DMS53 treated with DMSO at 0.1 percent for 48 hours (cell line): ENCODE data around the gene PDGFRA.

Source experiments
- DNase-seq: peaks from one replicate; lab custom pipeline; 2025; ENCODE audit not compliant: unreplicated experiment; lab: John Stamatoyannopoulos, UW

Gene PDGFRA

DNA sequence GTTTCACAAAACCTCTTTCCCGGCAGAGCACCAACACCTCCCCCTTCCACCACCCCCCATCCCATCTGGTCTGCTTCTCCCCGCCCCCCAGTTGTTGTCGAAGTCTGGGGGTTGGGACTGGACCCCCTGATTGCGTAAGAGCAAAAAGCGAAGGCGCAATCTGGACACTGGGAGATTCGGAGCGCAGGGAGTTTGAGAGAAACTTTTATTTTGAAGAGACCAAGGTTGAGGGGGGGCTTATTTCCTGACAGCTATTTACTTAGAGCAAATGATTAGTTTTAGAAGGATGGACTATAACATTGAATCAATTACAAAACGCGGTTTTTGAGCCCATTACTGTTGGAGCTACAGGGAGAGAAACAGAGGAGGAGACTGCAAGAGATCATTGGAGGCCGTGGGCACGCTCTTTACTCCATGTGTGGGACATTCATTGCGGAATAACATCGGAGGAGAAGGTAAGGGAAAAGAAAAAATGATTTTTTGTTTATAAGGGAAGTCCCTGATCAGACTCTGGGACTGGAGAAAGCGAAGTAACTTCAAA is at the start of gene PDGFRA:
Gene PDGFRA (plus strand): TSS at position 333 of the 541 bp plus-strand sequence. CDS start 29,476 bp downstream, outside the sequence.
- no peak for DNase-seq

DNA sequence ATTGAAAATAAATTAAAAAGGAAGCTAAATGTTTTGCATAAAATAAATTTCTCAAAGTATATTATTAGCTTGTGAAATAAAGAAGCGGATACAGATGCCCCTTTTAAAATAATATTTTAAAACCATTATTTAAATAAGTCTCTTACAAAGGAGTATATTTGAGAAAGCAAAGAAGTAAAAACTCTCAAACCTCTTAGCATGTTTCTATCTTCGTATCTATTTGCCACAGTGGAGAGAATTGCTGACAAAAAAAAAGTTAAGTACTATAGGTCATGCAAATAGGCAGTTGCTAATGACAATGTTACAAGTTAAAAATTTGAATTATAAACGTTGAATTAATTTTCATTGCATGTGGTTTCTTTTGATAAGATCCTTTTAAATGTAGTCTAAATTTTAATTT is 44.5 kb upstream of the PDGFRA start:
- DNase-seq = no peak

DNA sequence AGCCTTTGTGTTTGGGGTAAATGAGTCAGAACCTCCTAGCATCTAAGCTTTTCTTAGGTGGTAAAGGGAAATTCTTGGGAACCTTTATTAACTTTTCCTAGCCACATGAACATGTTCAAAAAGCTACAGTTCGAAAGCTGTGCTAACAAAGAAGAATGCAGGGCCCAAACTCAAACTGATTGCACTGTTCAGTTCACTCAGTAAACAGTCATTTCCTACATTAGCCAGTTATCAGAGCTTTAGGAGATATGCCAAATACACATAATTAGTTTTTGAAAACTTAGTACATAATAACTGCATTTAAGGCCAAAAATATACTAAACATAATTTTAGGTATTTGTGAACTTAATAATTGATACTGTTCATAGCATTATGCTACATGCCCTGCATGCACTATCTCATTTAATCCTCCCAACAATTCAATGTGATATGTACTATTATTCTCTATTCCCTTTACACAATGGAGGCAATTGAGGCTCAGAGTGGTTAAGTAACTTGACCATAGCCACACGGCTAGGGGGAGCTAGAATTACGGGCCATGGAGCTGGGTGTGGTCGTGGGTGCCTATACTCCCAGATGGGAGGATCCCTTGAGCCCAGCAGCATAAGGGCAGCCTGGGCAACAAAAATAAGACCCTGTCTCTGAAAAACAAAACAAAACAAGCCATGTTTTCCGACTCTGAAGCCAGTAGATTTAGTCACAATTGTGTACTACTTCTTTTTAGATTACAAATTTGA is 43.9 kb upstream of the PDGFRA start:
- no peak for DNase-seq

DNA sequence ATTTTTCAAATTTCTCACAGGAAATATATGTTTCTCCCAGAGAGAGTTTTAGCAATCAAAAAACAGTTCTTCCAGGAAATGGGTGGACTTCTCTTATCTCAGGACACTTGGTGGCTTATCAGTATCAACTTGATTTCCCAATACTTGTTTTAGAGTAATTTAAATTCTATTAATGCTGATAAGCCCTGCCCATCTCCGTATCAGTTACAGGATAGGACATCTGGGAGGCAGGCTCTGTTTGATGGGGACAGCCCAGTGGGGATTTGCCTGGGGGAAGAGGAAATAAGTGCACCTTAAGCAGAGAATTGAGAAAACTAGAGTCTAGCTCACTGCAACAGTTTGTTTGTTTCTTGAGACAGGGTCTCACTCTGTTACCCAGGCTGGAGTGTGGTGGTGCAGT is 43.2 kb upstream of the PDGFRA start:
- DNase-seq = no peak

DNA sequence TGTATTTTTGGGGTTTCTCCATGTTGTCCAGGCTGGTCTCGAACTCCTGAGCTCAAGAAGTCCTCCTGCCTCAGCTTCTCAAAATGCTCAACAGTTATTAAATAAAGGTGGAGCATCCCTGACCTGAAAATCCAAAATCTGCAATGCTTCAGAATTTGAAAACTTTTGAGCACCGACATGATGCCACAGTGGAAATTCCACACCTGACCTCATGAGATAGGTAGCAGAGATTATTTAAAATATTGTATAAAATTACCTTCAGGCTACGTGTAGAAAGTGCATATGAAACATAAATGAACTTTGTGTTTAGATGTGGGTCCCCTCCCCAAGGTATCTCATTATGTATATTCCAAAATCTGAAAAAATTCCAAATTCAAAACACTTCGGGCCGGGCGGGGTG is 42.7 kb upstream of the PDGFRA start:
- DNase-seq = no peak

DNA sequence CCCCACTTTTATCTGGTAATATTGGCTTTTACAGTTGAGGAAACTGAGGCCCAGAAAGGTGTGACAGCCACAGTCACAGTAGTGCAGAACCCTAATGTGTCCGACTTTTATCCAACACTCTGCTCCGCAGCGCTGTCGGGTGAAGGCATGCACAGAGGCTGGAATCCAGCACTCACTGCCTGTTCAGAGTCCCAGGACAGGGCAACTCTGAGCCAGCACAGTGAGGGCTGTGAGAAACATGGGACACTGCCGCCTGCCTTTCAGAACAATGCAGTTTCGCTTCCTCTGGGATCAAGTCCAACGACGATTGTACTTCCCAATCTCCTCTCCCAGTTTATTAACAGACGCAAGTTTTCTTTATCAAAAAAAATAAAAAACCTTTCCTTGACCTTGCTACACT is 41.9 kb upstream of the PDGFRA start:
- DNase-seq = no peak

DNA sequence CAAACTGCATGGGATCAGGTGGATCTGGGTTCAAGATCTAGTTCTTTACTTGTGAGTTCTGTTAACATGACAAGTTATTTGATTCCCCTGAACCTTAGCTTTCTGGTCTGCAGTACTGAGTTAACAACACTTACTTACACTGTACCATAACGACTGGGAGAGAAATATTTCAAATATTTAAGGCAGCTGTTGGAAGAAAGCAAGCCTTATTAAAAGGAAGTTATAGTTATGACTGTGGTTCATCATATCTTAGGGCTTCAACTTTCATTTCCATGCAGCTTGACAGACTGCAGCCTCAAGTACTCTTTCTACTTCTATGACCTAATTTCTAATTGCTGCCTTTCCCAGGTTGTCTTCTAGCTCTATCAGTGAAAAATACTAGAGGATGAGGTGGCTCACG is 40.0 kb upstream of the PDGFRA start:
- no peak for DNase-seq

DNA sequence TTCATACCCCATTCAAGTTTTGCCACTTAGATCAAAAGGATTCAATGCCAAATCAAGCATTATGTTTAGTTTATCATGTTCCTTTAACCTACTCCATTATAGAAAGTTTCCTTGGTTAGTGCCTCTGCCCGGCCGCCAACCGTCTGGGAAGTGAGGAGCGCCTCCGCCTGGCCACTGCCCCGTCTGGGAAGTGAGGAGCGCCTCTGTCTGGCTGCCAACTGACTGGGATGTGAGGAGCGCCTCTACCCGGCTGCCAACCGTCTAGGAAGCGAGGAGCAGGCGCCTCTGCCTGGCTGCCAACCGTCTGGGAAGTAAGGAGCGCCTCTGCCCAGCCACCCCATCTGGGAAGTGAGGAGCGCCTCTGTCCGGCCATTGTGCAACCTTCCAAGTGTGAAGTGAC is 36.3 kb upstream of the PDGFRA start:
- DNase-seq = no peak

DNA sequence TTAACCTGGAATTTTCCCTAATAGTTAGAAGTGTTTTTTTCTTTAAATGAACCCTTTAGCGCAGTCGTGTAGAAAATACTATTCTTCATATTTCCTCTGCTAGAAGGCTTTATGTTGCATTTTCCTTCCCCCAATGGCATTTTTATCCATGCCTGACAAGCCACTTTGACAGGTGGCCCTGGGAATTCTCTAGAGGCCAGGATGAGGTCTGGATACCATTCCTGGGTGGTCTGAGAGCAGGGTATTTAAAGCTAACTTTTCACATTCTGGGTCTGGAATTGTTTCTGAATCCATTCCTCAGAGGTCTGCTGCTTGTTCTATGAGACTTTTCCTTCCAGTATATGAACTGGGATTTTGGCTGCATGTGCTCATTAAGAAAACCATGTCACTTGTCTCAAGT is 31.2 kb upstream of the PDGFRA start:
- DNase-seq = no peak

DNA sequence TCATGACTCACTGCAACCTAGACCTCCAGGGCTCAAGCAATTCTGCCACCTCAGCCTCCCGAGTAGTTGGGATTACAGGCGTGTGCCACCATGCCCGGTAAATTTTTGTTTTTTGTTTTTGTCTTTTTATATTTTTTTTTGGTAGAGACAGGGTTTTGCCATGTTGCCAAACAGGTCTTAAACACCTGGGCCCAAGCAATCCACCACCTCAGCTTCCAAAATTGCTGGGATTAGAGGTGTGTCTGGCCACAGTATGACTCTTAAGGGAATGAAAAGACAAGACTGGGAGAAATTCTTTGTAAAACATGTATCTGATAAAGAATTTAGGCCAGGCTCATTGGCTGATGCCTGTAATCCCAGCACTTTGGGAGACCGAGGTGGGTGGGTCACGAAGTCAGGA is 29.2 kb upstream of the PDGFRA start:
- DNase-seq = no peak

DNA sequence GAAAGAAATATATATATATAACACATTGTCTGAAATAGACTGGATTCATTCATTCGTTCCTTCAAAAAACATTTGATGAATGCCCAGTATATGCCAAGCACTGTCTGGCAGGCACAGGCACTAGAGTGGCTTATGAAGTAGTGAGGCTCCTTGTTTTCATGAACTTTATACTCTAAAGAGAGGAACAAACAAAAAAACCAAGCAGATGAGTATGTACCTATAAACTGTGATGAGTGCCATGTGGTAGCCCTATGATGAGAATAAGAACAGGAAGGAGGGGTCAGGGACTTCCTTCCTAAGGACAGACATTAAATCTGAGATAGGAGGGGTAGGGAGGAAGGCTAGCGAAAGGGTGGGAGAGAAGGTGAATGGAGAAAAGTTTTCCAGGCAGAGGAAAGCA is 19.5 kb upstream of the PDGFRA start:
- no peak for DNase-seq

DNA sequence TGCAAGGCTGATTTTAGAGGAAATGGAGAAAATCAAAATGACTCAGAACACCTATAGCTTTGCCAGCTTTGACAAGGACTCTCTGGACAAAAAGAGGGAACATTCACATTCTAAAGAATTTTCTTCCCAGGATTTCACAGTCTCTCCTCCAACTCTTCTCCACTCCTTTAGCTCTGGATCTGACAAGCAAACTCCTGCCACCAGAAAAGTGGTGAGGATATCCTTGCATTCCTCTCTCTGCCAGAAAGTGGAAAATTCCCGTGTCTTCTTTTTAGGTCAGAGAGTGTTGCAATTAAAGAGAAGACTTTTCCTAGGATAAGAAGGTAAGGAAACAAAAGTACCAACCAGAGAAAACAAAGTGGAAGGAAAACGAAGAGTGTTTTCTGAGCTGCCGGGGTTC is 16.1 kb upstream of the PDGFRA start:
- no peak for DNase-seq

DNA sequence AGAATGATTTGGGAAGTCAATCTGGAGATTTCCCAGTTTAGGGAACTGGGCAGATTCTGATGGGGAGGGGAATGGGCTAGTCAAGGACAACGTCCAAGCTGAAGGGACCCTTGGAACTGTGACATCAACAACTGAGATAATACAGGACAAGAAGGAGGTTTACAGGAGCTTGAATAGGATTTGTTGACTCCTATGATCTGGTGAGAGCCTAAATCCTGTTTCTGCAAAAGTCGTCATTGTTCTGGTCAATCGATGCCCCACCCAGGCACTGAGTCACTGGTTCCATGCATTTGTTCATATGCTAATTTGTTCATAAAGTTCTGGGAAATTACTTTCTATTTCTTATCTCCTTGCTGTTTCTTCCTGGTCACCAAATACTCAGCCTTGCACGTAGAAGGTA is 15.3 kb upstream of the PDGFRA start:
- DNase-seq = no peak

DNA sequence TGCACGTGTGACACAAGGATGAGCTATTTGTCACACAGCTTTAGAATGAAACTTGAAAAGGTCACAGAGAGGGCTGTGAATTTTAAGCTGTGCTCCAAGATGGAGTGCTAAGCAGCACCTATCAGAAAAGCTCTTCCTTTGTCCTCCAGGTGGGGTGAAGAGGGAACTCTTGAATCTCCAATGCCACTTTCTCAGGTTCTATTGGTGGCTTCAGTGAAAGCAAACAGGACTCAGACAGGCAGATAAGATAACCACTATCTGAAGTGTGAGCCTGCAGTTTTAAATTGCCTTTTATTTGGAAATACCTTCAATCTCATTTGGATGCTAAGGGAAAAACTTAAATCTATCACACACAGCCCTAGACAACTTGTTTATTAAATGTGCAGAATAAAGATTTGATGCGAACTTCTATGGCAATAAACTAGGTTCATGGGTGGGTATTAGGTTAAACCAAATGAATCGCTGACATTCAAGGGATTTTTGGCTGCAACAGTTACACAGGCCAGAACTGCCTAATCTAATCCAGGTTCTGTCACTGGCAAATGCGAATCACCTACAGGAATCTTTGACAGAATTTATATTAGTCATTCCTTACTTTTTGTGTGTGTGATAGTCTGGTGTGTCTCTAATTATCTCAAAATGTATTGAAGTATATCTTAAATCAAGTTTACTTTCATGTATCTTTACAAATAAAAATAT is 13.6 kb upstream of the PDGFRA start:
- no peak for DNase-seq

DNA sequence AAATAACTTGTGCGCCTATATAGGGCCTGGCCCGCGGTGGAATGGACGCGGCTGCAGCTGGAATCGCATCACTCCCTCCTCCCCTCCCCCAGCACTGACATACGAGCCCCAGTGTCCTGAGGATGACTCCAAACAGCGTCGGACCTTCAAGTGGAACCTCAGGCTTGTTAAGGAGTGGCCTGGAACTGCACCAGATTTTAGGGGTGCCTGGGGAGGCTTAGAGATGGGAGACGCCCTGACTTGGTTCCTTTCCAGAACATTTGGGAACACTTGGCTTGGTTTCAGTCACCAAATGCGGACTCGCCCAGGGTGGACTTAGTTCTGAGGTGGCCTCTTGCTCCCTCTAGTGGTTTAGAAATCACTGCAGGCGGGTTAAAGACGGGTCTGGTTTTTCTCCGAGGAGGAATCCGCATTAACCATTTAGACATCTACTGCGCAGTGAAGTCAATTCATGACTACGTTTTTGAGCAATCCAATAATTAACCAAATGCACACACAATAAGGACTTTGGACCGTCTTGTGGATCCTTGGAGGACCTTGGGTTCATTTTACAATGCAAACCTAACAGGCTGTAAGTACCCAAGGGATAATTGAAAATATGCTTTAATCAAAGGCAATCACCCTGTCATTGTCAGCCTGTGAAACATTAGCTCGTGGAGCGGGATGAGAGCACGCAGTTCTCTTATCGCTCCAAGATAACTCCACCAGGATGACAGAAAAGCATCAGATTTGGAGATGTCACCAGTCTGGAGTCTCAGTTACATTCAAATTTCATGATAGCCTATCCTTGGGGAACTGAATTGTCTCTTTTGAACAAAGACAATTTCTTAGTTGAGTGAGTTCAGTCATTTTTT is 11.2 kb upstream of the PDGFRA start:
- peak; percentile 76 for DNase-seq

DNA sequence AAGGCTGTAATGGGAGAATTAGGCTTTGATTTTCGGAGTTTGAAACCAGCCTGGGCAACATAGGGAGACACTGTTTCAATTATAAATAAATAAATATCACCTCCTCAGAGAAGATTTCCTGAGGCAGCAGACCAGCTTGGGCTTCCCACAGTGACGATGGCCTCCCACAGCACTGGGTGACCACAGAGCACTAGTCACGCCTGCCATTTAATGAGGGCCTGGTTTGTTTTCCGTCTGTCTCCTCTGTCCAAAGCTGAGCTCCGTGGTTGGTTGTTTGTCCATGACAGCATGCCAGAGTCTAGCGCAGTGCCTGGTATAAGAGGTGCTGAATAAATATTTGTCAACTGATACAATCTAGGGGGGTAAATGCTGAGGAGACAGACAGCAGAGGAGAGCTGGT is 10.4 kb upstream of the PDGFRA start:
- no peak for DNase-seq

DNA sequence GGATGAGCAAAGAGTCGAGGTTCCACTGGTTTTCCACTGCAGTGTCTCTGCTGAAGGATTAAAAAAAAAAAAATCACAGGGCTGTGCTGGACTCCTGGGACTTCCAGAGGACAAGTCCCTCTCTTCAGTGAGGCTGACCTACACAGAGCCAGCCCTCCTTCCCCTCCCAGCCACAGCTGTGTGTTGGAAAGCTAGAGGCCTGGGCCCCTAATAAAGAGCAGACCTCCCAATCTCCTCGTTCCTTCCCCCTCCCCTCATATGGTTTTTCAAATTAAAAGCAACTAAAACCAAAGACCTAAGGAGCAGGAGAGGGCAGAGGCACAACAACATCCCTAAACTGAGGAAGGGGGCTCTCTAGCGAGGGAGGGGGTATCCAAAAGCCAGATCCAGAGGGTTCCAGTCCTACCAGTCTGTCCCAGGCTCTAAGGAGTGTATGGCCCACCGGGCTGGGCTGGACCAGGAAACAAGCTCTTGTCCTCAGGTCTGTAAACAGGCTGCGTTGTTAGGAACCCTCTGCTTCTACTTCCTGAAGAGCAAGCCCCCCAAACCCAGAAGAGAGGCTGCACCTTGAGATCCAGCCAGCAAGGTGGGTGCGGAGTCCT is 4.0 kb upstream of the PDGFRA start:
- DNase-seq = no peak

DNA sequence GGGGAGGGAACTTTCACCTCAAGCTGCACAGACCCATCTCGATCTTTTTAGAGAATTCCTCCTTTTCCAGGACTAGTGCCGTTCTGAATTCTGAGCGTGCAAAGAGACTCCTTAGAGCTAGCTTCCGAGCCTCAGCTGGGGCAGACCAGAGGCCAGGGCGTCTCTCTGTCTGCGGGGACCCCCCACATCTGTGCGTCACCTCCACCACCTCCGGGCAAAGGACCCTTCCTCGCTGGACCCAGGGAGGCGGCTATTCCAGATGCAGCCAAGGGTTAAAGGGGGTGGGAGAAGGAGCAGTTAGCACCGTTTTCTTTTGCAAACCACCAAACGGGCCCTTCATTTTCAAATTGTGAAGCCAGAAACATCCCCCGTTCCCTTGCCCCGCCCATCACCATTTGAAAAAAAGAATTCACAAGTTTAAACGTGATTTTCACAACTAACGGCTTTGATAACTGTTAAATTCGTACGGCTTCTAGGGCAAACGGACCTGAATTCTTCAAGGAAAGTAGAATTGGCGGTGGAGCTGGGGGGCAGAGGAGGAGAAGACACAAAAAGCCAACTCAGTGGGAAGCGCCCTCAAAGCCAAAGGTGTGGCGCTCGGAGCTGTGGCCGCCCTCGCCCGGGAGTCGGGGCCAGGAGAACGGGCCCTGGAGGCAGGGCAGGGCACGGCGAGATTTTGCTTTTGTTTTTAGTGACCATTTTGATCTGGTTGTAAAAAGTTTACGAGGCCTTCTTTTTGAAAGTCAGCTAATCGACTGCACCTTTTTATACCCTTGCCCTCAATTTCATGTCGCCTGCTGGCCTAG is 3.3 kb upstream of the PDGFRA start:
- DNase-seq = no peak

DNA sequence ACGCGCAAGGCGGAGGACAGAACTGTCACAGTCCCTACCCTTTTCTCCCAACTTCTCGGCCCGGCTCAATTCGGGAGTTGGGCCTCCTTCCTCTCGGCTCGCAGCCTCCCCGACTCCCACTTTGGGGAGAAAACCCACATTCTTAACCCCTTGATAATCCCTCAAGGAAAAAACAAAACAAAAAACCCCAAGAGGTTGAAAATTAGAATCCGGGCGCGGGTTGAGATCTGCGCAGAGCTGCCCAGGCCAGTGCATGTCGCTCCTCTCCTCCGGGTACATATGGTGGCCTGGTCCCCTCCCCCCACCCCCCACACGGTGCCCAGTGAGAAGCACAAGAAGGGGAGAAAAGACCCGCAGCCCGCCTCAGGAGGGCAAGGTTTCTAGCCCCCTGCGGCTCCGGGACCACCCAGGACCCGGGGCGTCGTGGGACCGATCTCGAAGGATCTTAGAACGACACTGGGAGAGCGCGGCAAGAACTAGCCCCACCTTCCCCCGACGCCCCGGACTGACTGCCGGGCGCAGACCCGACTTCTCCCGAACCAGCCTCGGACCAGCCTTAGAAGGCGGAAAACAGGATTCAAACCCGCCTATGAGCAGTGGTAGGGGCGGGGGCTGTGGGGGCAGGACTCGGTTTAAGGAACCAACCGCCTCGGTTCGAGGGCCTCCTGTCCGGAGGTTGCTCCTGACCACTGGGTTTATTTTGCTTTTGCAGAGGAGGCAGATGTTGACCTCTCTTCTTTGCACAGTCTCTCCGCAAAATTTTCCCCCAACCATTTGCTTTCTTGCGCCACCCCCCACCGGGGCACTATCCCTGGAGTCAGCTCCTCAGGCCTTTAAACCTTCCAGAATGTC is 2.5 kb upstream of the PDGFRA start:
- peak; percentile 35 for DNase-seq
